CD4-positive, alpha-beta T cell treated with Interleukin-17A for 4 hours (primary cell): Measurements from ENCODE around the gene DUOX2.

Experiments
- DNase-seq: peaks from one replicate; pipeline ENCODE4 v3.0.0-alpha.2; 2020; ENCODE audit warnings: mixed read lengths

The DUOX2 gene

GRCh38 chr15:45114076-45114750, at the start of gene DUOX2, which contains the start of gene DUOXA2:
DUOX2 (minus strand) TSS chr15:45114172; CDS start chr15:45113411, 761 bp downstream.
DUOXA2 (plus strand) TSS chr15:45114326; CDS start chr15:45114606, 280 bp downstream.
- no peak for DNase-seq

GRCh38 chr15:45163508-45163856, 49.5 kb upstream of the DUOX2 start:
- no peak for DNase-seq

GRCh38 chr15:45162771-45163507, 49.0 kb upstream of the DUOX2 start:
- peak; percentile 74 for DNase-seq

GRCh38 chr15:45161666-45162065, 47.7 kb upstream of the DUOX2 start:
- no peak for DNase-seq

GRCh38 chr15:45157974-45158373, 44.0 kb upstream of the DUOX2 start:
- no peak for DNase-seq

GRCh38 chr15:45156744-45157455, 42.9 kb upstream of the DUOX2 start:
- no peak for DNase-seq

- DNase-seq, result no peak
These were observed 41.8 kb upstream of the DUOX2 start for GRCh38 chr15:45155739-45156138.

- DNase-seq, result no peak
These were observed 38.2 kb upstream of the DUOX2 start for GRCh38 chr15:45151998-45152828.

- DNase-seq, result no peak
These were observed 37.0 kb upstream of the DUOX2 start for GRCh38 chr15:45150997-45151396.

- no peak for DNase-seq
These were observed 36.5 kb upstream of the DUOX2 start for GRCh38 chr15:45150481-45150880.

- DNase-seq, result no peak
These were observed 35.1 kb upstream of the DUOX2 start for GRCh38 chr15:45149060-45149459.

- no peak for DNase-seq
These were observed 34.4 kb upstream of the DUOX2 start for GRCh38 chr15:45148076-45149059.

GRCh38 chr15:45147606-45148005, 33.6 kb upstream of the DUOX2 start:
- no peak for DNase-seq

- no peak for DNase-seq
These were observed 32.4 kb upstream of the DUOX2 start for GRCh38 chr15:45146405-45146804.

GRCh38 chr15:45144775-45145174, 30.8 kb upstream of the DUOX2 start:
- DNase-seq, result no peak

- DNase-seq, result no peak
These were observed 30.0 kb upstream of the DUOX2 start for GRCh38 chr15:45143946-45144345.

GRCh38 chr15:45143056-45143455, 29.1 kb upstream of the DUOX2 start:
- no peak for DNase-seq

GRCh38 chr15:45141386-45141785, 27.4 kb upstream of the DUOX2 start:
- no peak for DNase-seq

- DNase-seq, result no peak
These were observed 26.7 kb upstream of the DUOX2 start for GRCh38 chr15:45140557-45141250.

- no peak for DNase-seq
These were observed 25.8 kb upstream of the DUOX2 start for GRCh38 chr15:45139770-45140169.
